ENCODE measurements around the gene CAVIN2.

The CAVIN2 gene

GRCh38 chr2:191840921-191841320, 6.0 kb downstream of the CAVIN2 start:
- Histone ChIP-seq H3K27ac (ENCODE audit: low read depth, low read length) (no peak overlapping the region), H3K4me1 (ENCODE audit: control insufficient read depth in 1 of 2, insufficient read depth in 2 of 2, low read length in 2 of 2) (no peaks in the 10 kb centered on the region), H3K36me3 (ENCODE audit: control insufficient read depth in 1 of 2, insufficient read depth in 2 of 2, low read length in 2 of 2) (no peaks in the 10 kb centered on the region), H3K9me3 (ENCODE audit: control insufficient read depth in 1 of 2, low read length in 2 of 2) (no peaks in the 10 kb centered on the region), H3K9ac (ENCODE audit: low read depth in 1 of 2, low read length in 2 of 2) (no peak overlapping the region), H3K4me3 (ENCODE audit: low read depth in 1 of 2, low read length in 2 of 2) (no peak overlapping the region), H3K27me3 (ENCODE audit: control insufficient read depth in 1 of 2, insufficient read depth in 2 of 2, low read length in 2 of 2) (no peaks in the 10 kb centered on the region)

- no peaks in the 10 kb centered on the region for H3K9me3 ChIP-seq (ENCODE audit: control insufficient read depth in 1 of 2, low read length in 2 of 2)
- no peaks in the 10 kb centered on the region for H3K4me1 ChIP-seq (ENCODE audit: control insufficient read depth in 1 of 2, insufficient read depth in 2 of 2, low read length in 2 of 2)
- no peak overlapping the region for H3K4me3 ChIP-seq (ENCODE audit: low read depth in 1 of 2, low read length in 2 of 2)
- H3K27ac ChIP-seq (ENCODE audit: low read depth, low read length) = no peak overlapping the region
- no peaks in the 10 kb centered on the region for H3K27me3 ChIP-seq (ENCODE audit: control insufficient read depth in 1 of 2, insufficient read depth in 2 of 2, low read length in 2 of 2)
- no peaks in the 10 kb centered on the region for H3K36me3 ChIP-seq (ENCODE audit: control insufficient read depth in 1 of 2, insufficient read depth in 2 of 2, low read length in 2 of 2)
- H3K9ac ChIP-seq (ENCODE audit: low read depth in 1 of 2, low read length in 2 of 2) = no peak overlapping the region
These were observed 6.7 kb downstream of the CAVIN2 start for GRCh38 chr2:191839918-191840804.

GRCh38 chr2:191838526-191838925, 8.4 kb downstream of the CAVIN2 start:
- H3K9ac ChIP-seq (ENCODE audit: low read depth in 1 of 2, low read length in 2 of 2) = no peak overlapping the region

GRCh38 chr2:191836853-191837769, 9.8 kb downstream of the CAVIN2 start:
- no peaks in the 10 kb centered on the region for H3K36me3 ChIP-seq (ENCODE audit: control insufficient read depth in 1 of 2, insufficient read depth in 2 of 2, low read length in 2 of 2)
- no peaks in the 10 kb centered on the region for H3K9me3 ChIP-seq (ENCODE audit: control insufficient read depth in 1 of 2, low read length in 2 of 2)
- H3K9ac ChIP-seq (ENCODE audit: low read depth in 1 of 2, low read length in 2 of 2) = no peak overlapping the region
- H3K4me3 ChIP-seq (ENCODE audit: low read depth in 1 of 2, low read length in 2 of 2) = no peak overlapping the region
- H3K4me1 ChIP-seq (ENCODE audit: control insufficient read depth in 1 of 2, insufficient read depth in 2 of 2, low read length in 2 of 2) = no peaks in the 10 kb centered on the region
- no peak overlapping the region for H3K27ac ChIP-seq (ENCODE audit: low read depth, low read length)
- H3K27me3 ChIP-seq (ENCODE audit: control insufficient read depth in 1 of 2, insufficient read depth in 2 of 2, low read length in 2 of 2) = no peaks in the 10 kb centered on the region

More at GRCh38 chr2:191838526-191838925, 8.4 kb downstream of the CAVIN2 start:
- Histone ChIP-seq H3K4me1 (ENCODE audit: control insufficient read depth in 1 of 2, insufficient read depth in 2 of 2, low read length in 2 of 2) (no peaks in the 10 kb centered on the region), H3K4me3 (ENCODE audit: low read depth in 1 of 2, low read length in 2 of 2) (no peak overlapping the region), H3K27me3 (ENCODE audit: control insufficient read depth in 1 of 2, insufficient read depth in 2 of 2, low read length in 2 of 2) (no peaks in the 10 kb centered on the region), H3K36me3 (ENCODE audit: control insufficient read depth in 1 of 2, insufficient read depth in 2 of 2, low read length in 2 of 2) (no peaks in the 10 kb centered on the region), H3K9me3 (ENCODE audit: control insufficient read depth in 1 of 2, low read length in 2 of 2) (no peaks in the 10 kb centered on the region), H3K27ac (ENCODE audit: low read depth, low read length) (no peak overlapping the region)

GRCh38 chr2:191836471-191836852, 10.4 kb downstream of the CAVIN2 start:
- Histone ChIP-seq H3K9me3 (ENCODE audit: control insufficient read depth in 1 of 2, low read length in 2 of 2) (no peaks in the 10 kb centered on the region), H3K4me3 (ENCODE audit: low read depth in 1 of 2, low read length in 2 of 2) (no peak overlapping the region), H3K27ac (ENCODE audit: low read depth, low read length) (no peak overlapping the region), H3K4me1 (ENCODE audit: control insufficient read depth in 1 of 2, insufficient read depth in 2 of 2, low read length in 2 of 2) (no peaks in the 10 kb centered on the region), H3K36me3 (ENCODE audit: control insufficient read depth in 1 of 2, insufficient read depth in 2 of 2, low read length in 2 of 2) (no peaks in the 10 kb centered on the region), H3K9ac (ENCODE audit: low read depth in 1 of 2, low read length in 2 of 2) (no peak overlapping the region), H3K27me3 (ENCODE audit: control insufficient read depth in 1 of 2, insufficient read depth in 2 of 2, low read length in 2 of 2) (no peaks in the 10 kb centered on the region)

- Histone ChIP-seq H3K36me3 (ENCODE audit: control insufficient read depth in 1 of 2, insufficient read depth in 2 of 2, low read length in 2 of 2) (no peaks in the 10 kb centered on the region), H3K4me3 (ENCODE audit: low read depth in 1 of 2, low read length in 2 of 2) (no peak overlapping the region), H3K9ac (ENCODE audit: low read depth in 1 of 2, low read length in 2 of 2) (no peak overlapping the region), H3K4me1 (ENCODE audit: control insufficient read depth in 1 of 2, insufficient read depth in 2 of 2, low read length in 2 of 2) (no peaks in the 10 kb centered on the region), H3K27ac (ENCODE audit: low read depth, low read length) (no peak overlapping the region), H3K27me3 (ENCODE audit: control insufficient read depth in 1 of 2, insufficient read depth in 2 of 2, low read length in 2 of 2) (no peaks in the 10 kb centered on the region), H3K9me3 (ENCODE audit: control insufficient read depth in 1 of 2, low read length in 2 of 2) (no peaks in the 10 kb centered on the region)
These were observed 11.1 kb downstream of the CAVIN2 start for GRCh38 chr2:191835539-191836350.

GRCh38 chr2:191835100-191835499, 11.8 kb downstream of the CAVIN2 start:
- Histone ChIP-seq H3K27me3 (ENCODE audit: control insufficient read depth in 1 of 2, insufficient read depth in 2 of 2, low read length in 2 of 2) (no peaks in the 10 kb centered on the region), H3K4me3 (ENCODE audit: low read depth in 1 of 2, low read length in 2 of 2) (no peak overlapping the region), H3K27ac (ENCODE audit: low read depth, low read length) (no peak overlapping the region), H3K9ac (ENCODE audit: low read depth in 1 of 2, low read length in 2 of 2) (no peak overlapping the region), H3K9me3 (ENCODE audit: control insufficient read depth in 1 of 2, low read length in 2 of 2) (no peaks in the 10 kb centered on the region), H3K36me3 (ENCODE audit: control insufficient read depth in 1 of 2, insufficient read depth in 2 of 2, low read length in 2 of 2) (no peaks in the 10 kb centered on the region), H3K4me1 (ENCODE audit: control insufficient read depth in 1 of 2, insufficient read depth in 2 of 2, low read length in 2 of 2) (no peaks in the 10 kb centered on the region)

- no peaks in the 10 kb centered on the region for H3K9me3 ChIP-seq (ENCODE audit: control insufficient read depth in 1 of 2, low read length in 2 of 2)
- no peak overlapping the region for H3K9ac ChIP-seq (ENCODE audit: low read depth in 1 of 2, low read length in 2 of 2)
- H3K27ac ChIP-seq (ENCODE audit: low read depth, low read length) = no peak overlapping the region
- no peaks in the 10 kb centered on the region for H3K36me3 ChIP-seq (ENCODE audit: control insufficient read depth in 1 of 2, insufficient read depth in 2 of 2, low read length in 2 of 2)
- H3K4me3 ChIP-seq (ENCODE audit: low read depth in 1 of 2, low read length in 2 of 2) = no peak overlapping the region
- H3K27me3 ChIP-seq (ENCODE audit: control insufficient read depth in 1 of 2, insufficient read depth in 2 of 2, low read length in 2 of 2) = no peaks in the 10 kb centered on the region
- no peaks in the 10 kb centered on the region for H3K4me1 ChIP-seq (ENCODE audit: control insufficient read depth in 1 of 2, insufficient read depth in 2 of 2, low read length in 2 of 2)
These were observed 13.5 kb downstream of the CAVIN2 start for GRCh38 chr2:191833356-191833755.

- no peak overlapping the region for H3K9ac ChIP-seq (ENCODE audit: low read depth in 1 of 2, low read length in 2 of 2)
- H3K36me3 ChIP-seq (ENCODE audit: control insufficient read depth in 1 of 2, insufficient read depth in 2 of 2, low read length in 2 of 2) = no peaks in the 10 kb centered on the region
- no peaks in the 10 kb centered on the region for H3K9me3 ChIP-seq (ENCODE audit: control insufficient read depth in 1 of 2, low read length in 2 of 2)
- H3K4me1 ChIP-seq (ENCODE audit: control insufficient read depth in 1 of 2, insufficient read depth in 2 of 2, low read length in 2 of 2) = no peaks in the 10 kb centered on the region
- no peak overlapping the region for H3K27ac ChIP-seq (ENCODE audit: low read depth, low read length)
- H3K27me3 ChIP-seq (ENCODE audit: control insufficient read depth in 1 of 2, insufficient read depth in 2 of 2, low read length in 2 of 2) = no peaks in the 10 kb centered on the region
- H3K4me3 ChIP-seq (ENCODE audit: low read depth in 1 of 2, low read length in 2 of 2) = no peak overlapping the region
These were observed 14.2 kb downstream of the CAVIN2 start for GRCh38 chr2:191832668-191833067.
